Tibial nerve (tissue), 4 donors: ENCODE results near the gene ACTL10. TPM values are rescaled to one million over a fixed set of nuclear protein-coding genes. Genes with fewer than 3 reads are reported as not detected.

Source experiments
- DNase-seq, 2 donors: peaks; one replicate each; pipeline ENCODE4 v3.0.0-alpha.2; 2019; ENCODE audit warnings: low spot score in 2 of 2
- H3K27ac ChIP-seq, 4 donors: fragments of 200-600 bp; sonication (generic) in 3 of 4; one replicate each; pipeline ENCODE4 v1.5.1; 2017 to 2019; ENCODE audit warnings: mild to moderate bottlenecking in 1 of 4
- H3K27me3 ChIP-seq, 2 donors: fragments of 200-600 bp; sonication (generic) in 1 of 2; one replicate each; pipeline versions ENCODE4 v1.5.1 to v1.6.0; 2017 to 2019
- H3K36me3 ChIP-seq, 3 donors: fragments of 200-600 bp; sonication (generic); one replicate each; pipeline ENCODE4 v1.5.1; 2018 to 2019
- H3K4me1 ChIP-seq, 4 donors: fragments of 200-600 bp; sonication (generic) in 3 of 4; one replicate each; pipeline ENCODE4 v1.5.1; 2017 to 2019
- H3K4me3 ChIP-seq, 4 donors: fragments of 200-600 bp; sonication (generic) in 3 of 4; one replicate each; pipeline ENCODE4 v1.5.1; 2017 to 2019; ENCODE audit warnings: mild to moderate bottlenecking in 1 of 4, moderate library complexity in 1 of 4
- H3K9me3 ChIP-seq, 4 donors: fragments of 200-600 bp; sonication (generic) in 3 of 4; one replicate each; pipeline ENCODE4 v1.5.1; 2017 to 2019
- EP300 ChIP-seq, 2 donors: sonication (generic); formaldehyde crosslinking; IDR thresholded peaks; one replicate each; pipeline ENCODE4 v1.6.1; 2017; ENCODE audit warnings: antibody characterized with exemption in 2 of 2, mild to moderate bottlenecking in 1 of 2
- POLR2A ChIP-seq, 2 donors: fragments of 450-650 bp; IDR thresholded peaks; one replicate each; pipeline ENCODE4 v1.6.1; 2017; ENCODE audit warnings: antibody characterized with exemption in 2 of 2, mild to moderate bottlenecking in 2 of 2, moderate library complexity in 2 of 2
- WGBS, 2 donors: methylation state at CpG; one replicate each; pipeline ENCODE4 v1.1.5; 2018; 5-methylcytosine and 5-hydroxymethylcytosine counted together
- total RNA-seq, 4 donors: library from RNA; depleted of rRNA; stranded (reverse); fragments of >200 nt; gene quantifications; one replicate each; pipeline ENCODE4 v1.1.0, GENCODE V29; 2016
- TF ChIP-seq, protein P1 (sequence below), 5 experiments: fragments of 200-600 bp in 3 of 5; fragments of 450-650 bp in 2 of 5; sonication (generic) in 3 of 5; IDR thresholded peaks; one replicate each; pipeline ENCODE4 v1.5.1; 2016 to 2019; ENCODE audit warnings: antibody characterized with exemption in 5 of 5, mild to moderate bottlenecking in 3 of 5, moderate library complexity in 2 of 5

The ACTL10 gene
- total RNA-seq, 4 donors from 2014 or later: 1.1 to 4.3 (median 3.8) TPM

GRCh38 chr20:33656010-33656782 lies 10.5 kb upstream of the ACTL10 start:
- Histone ChIP-seq H3K9me3 (no peaks in the 10 kb centered on the region), H3K4me1 (peaks cover 0 to 8% (median 4%) of the 10 kb centered on the region in 4 donors), H3K36me3 (peaks cover 0 to 46% (median 0%) of the 10 kb centered on the region in 3 donors), H3K4me3 (no peak overlapping the region), H3K27me3 (no peaks in the 10 kb centered on the region), H3K27ac (no peak overlapping the region)
- no peak for DNase-seq
- WGBS, 2 donors: 92 to 96% methylated on average over 9 of the region's 10 CpGs
- TF ChIP-seq POLR2A (IDR thresholded peaks at IDR 0.05): no peak
- TF ChIP-seq, protein P1, sequence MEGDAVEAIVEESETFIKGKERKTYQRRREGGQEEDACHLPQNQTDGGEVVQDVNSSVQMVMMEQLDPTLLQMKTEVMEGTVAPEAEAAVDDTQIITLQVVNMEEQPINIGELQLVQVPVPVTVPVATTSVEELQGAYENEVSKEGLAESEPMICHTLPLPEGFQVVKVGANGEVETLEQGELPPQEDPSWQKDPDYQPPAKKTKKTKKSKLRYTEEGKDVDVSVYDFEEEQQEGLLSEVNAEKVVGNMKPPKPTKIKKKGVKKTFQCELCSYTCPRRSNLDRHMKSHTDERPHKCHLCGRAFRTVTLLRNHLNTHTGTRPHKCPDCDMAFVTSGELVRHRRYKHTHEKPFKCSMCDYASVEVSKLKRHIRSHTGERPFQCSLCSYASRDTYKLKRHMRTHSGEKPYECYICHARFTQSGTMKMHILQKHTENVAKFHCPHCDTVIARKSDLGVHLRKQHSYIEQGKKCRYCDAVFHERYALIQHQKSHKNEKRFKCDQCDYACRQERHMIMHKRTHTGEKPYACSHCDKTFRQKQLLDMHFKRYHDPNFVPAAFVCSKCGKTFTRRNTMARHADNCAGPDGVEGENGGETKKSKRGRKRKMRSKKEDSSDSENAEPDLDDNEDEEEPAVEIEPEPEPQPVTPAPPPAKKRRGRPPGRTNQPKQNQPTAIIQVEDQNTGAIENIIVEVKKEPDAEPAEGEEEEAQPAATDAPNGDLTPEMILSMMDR (IDR thresholded peaks at IDR 0.05): no peak
- no peak for TF ChIP-seq EP300 (IDR thresholded peaks at IDR 0.05)

DNA sequence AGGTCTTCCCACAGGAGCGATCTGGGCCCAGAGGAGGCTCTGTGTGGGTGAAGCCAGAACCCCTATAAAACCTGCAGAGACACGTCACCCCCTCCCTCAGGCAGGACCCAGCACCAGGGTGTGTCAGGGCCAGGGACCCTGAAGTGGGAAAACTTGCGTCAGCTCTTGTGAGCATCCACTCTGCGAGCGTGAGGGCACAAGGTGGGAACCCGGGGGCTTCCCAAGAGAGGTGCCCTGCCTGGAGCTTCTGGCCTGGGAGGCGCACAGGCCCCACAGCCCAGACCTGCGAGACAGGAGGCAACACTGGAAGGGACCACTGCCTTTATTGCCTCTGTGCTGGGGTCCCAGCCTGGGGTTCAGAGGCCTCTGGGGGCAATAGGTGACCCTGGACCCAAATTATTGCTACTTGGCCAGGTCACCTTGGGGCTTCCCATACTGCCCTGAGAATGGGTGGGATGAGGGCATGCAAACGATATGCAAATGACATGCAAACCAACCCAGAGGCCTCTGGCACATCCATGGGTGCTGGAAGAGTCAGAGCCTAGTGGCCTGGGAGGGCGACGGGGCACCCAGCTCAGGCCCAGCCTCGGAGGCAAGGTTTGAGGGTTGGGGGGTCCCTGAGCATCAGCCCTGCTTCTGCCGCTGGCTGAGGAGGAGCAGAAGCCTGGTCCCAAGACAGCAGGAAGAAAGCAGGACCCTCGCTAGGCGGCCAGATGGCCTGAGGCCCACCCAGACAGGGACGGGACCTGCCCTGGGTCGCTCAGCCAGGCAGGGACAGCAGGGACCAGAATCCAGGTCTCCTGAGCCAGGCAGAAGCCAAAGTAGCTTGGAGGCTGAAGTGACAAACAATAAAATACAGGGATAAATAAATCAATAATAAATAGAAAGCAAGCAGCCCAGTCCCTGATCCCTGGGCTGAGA lies 9.7 kb upstream of the ACTL10 start:
- Histone ChIP-seq H3K36me3 (peaks cover 0 to 46% (median 0%) of the 10 kb centered on the region in 3 donors), H3K4me3 (no peak overlapping the region), H3K27me3 (no peaks in the 10 kb centered on the region), H3K4me1 (peaks cover 0 to 8% (median 4%) of the 10 kb centered on the region in 4 donors), H3K9me3 (no peaks in the 10 kb centered on the region), H3K27ac (no peak overlapping the region)
- TF ChIP-seq, protein P1 (IDR thresholded peaks at IDR 0.05): no peak
- TF ChIP-seq EP300 (IDR thresholded peaks at IDR 0.05) (no peak), POLR2A (IDR thresholded peaks at IDR 0.05) (no peak)
- no peak for DNase-seq
- 87 to 91% methylated on average over 11 to 15 of the region's 17 CpGs for WGBS, 2 donors

DNA sequence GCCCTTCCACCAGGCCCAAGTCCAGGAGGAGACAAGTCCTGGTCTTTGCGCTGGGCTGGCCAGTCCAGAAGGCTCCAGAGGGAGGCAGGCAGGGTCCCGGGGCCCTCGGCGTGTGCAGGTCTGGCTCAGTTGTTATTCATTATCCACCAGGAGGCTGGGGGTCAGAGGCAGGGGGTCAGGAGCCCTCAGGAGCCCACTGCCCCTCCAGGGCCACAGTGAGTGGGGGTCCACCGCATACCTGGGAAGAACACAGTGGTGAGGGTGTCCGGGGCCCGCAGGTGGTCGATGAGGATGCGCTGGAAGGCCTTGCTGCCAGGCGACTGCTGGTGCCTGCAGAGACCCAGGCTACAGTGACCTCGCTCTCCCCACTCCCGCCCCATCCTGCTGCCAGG lies 9.0 kb upstream of the ACTL10 start:
- 92 to 93% methylated on average over 9 to 12 of the region's 12 CpGs for WGBS, 2 donors
- Histone ChIP-seq H3K4me1 (peaks cover 0 to 14% (median 4%) of the 10 kb centered on the region in 4 donors), H3K9me3 (no peaks in the 10 kb centered on the region), H3K27ac (no peak overlapping the region), H3K27me3 (no peaks in the 10 kb centered on the region), H3K4me3 (no peak overlapping the region), H3K36me3 (peaks cover 0 to 46% (median 0%) of the 10 kb centered on the region in 3 donors)
- TF ChIP-seq, protein P1 (IDR thresholded peaks at IDR 0.05): no peak
- no peak for TF ChIP-seq EP300 (IDR thresholded peaks at IDR 0.05)
- no peak for TF ChIP-seq POLR2A (IDR thresholded peaks at IDR 0.05)
- DNase-seq: no peak

DNA sequence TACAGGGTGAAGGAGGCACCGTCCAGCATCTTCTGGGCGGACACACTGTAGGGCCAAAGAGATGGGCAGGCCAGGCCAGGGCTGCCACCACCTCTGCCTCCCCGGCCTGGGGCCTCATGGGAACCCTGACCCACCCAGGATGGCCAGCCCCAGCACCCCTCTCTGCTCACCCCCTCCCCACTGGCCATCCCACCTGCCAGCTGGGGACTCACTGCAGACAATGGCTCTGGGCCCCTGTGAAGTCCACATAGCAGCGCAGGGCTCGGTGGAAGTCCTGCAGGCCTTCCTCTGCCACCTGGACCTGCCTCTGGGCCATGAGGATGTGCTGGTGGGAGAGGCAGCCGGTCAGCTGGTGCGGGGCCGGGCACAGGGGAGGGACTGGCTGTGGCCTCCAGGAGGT lies 8.2 kb upstream of the ACTL10 start:
- Histone ChIP-seq H3K27ac (no peak overlapping the region), H3K4me3 (no peak overlapping the region), H3K36me3 (peaks cover 0 to 46% (median 0%) of the 10 kb centered on the region in 3 donors), H3K27me3 (no peaks in the 10 kb centered on the region), H3K9me3 (no peaks in the 10 kb centered on the region), H3K4me1 (peaks cover 0 to 12% (median under 1%) of the 10 kb centered on the region in 4 donors)
- WGBS, 2 donors: 91 to 94% methylated on average over 6 to 7 of the region's 8 CpGs
- TF ChIP-seq EP300 (IDR thresholded peaks at IDR 0.05) (no peak), POLR2A (IDR thresholded peaks at IDR 0.05) (no peak)
- TF ChIP-seq, protein P1 (IDR thresholded peaks at IDR 0.05): no peak
- no peak for DNase-seq
